ENCODE data around the gene TUNAR.

Gene TUNAR

GRCh38 chr14:95850429-95850828 lies 26.2 kb upstream of the TUNAR start:
- TF ChIP-seq ZNF8 (CRISPR knock-in tag; IDR thresholded peaks at IDR 0.05) (no peak), ZFP30 (CRISPR knock-in tag; IDR thresholded peaks at IDR 0.05) (no peak), ZFP3 (CRISPR knock-in tag; IDR thresholded peaks at IDR 0.05) (no peak), POU6F1 (CRISPR knock-in tag; IDR thresholded peaks at IDR 0.05; ENCODE audit: borderline replicate concordance, low read depth) (no peak), CSDC2 (CRISPR knock-in tag; IDR thresholded peaks at IDR 0.05) (no peak), ARNTL (CRISPR knock-in tag; IDR thresholded peaks at IDR 0.05; ENCODE audit: borderline replicate concordance, low read depth) (no peak), SNAI2 (CRISPR knock-in tag; IDR thresholded peaks at IDR 0.05) (no peak), PPARA (CRISPR knock-in tag; IDR thresholded peaks at IDR 0.05; ENCODE audit: borderline replicate concordance) (no peak)
- TF ChIP-seq, protein P1, sequence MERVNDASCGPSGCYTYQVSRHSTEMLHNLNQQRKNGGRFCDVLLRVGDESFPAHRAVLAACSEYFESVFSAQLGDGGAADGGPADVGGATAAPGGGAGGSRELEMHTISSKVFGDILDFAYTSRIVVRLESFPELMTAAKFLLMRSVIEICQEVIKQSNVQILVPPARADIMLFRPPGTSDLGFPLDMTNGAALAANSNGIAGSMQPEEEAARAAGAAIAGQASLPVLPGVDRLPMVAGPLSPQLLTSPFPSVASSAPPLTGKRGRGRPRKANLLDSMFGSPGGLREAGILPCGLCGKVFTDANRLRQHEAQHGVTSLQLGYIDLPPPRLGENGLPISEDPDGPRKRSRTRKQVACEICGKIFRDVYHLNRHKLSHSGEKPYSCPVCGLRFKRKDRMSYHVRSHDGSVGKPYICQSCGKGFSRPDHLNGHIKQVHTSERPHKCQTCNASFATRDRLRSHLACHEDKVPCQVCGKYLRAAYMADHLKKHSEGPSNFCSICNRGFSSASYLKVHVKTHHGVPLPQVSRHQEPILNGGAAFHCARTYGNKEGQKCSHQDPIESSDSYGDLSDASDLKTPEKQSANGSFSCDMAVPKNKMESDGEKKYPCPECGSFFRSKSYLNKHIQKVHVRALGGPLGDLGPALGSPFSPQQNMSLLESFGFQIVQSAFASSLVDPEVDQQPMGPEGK (CRISPR knock-in tag; IDR thresholded peaks at IDR 0.05; ENCODE audit: borderline replicate concordance), result no peak
- no peak for ATAC-seq

DNA sequence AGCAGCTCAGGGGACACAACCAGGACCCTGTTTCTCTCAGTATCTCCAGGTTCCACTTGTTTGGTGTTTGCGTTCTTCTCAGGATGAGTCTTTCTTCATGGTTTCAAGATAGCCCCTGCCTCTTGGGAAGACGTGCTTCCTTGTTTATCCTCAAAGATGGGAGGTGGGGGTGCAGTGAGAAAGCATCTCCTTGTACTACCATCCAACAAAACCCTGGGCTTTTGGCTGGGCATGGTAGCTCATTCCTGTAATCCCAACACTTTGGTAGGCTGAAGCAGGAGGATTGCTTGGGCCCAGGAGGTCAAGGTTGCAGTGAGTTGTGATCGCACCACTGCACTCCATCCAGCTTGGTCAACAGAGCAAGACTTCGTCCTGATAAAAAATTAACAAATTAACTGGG lies 21.0 kb upstream of the TUNAR start:
- no peak for TF ChIP-seq ESRRG (CRISPR knock-in tag; IDR thresholded peaks at IDR 0.05)
- no peak for TF ChIP-seq ZFP30 (CRISPR knock-in tag; IDR thresholded peaks at IDR 0.05)
- no peak for TF ChIP-seq CSDC2 (CRISPR knock-in tag; IDR thresholded peaks at IDR 0.05)
- no peak for TF ChIP-seq ZNF565 (CRISPR knock-in tag; conservative IDR thresholded peaks at IDR 0.05; ENCODE audit: low read depth)
- no peak for TF ChIP-seq ZNF8 (CRISPR knock-in tag; IDR thresholded peaks at IDR 0.05)
- TF ChIP-seq, protein P2, sequence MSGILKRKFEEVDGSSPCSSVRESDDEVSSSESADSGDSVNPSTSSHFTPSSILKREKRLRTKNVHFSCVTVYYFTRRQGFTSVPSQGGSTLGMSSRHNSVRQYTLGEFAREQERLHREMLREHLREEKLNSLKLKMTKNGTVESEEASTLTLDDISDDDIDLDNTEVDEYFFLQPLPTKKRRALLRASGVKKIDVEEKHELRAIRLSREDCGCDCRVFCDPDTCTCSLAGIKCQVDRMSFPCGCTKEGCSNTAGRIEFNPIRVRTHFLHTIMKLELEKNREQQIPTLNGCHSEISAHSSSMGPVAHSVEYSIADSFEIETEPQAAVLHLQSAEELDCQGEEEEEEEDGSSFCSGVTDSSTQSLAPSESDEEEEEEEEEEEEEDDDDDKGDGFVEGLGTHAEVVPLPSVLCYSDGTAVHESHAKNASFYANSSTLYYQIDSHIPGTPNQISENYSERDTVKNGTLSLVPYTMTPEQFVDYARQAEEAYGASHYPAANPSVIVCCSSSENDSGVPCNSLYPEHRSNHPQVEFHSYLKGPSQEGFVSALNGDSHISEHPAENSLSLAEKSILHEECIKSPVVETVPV (CRISPR knock-in tag; IDR thresholded peaks at IDR 0.05), result no peak
- TF ChIP-seq BACH2 (CRISPR knock-in tag; IDR thresholded peaks at IDR 0.05; ENCODE audit: borderline replicate concordance), result no peak
- no peak for TF ChIP-seq OSR1 (CRISPR knock-in tag; IDR thresholded peaks at IDR 0.05)
- no peak for TF ChIP-seq ZC3H10 (CRISPR knock-in tag; IDR thresholded peaks at IDR 0.05)
- no peak for TF ChIP-seq TCF4 (CRISPR knock-in tag; IDR thresholded peaks at IDR 0.05; ENCODE audit: borderline replicate concordance)
- TF ChIP-seq, protein P3, sequence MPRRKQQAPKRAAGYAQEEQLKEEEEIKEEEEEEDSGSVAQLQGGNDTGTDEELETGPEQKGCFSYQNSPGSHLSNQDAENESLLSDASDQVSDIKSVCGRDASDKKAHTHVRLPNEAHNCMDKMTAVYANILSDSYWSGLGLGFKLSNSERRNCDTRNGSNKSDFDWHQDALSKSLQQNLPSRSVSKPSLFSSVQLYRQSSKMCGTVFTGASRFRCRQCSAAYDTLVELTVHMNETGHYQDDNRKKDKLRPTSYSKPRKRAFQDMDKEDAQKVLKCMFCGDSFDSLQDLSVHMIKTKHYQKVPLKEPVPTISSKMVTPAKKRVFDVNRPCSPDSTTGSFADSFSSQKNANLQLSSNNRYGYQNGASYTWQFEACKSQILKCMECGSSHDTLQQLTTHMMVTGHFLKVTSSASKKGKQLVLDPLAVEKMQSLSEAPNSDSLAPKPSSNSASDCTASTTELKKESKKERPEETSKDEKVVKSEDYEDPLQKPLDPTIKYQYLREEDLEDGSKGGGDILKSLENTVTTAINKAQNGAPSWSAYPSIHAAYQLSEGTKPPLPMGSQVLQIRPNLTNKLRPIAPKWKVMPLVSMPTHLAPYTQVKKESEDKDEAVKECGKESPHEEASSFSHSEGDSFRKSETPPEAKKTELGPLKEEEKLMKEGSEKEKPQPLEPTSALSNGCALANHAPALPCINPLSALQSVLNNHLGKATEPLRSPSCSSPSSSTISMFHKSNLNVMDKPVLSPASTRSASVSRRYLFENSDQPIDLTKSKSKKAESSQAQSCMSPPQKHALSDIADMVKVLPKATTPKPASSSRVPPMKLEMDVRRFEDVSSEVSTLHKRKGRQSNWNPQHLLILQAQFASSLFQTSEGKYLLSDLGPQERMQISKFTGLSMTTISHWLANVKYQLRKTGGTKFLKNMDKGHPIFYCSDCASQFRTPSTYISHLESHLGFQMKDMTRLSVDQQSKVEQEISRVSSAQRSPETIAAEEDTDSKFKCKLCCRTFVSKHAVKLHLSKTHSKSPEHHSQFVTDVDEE (CRISPR knock-in tag; IDR thresholded peaks at IDR 0.05), result no peak
- no peak for TF ChIP-seq PPARA (CRISPR knock-in tag; IDR thresholded peaks at IDR 0.05; ENCODE audit: borderline replicate concordance)
- no peak for TF ChIP-seq GLIS3 (CRISPR knock-in tag; IDR thresholded peaks at IDR 0.05)
- no peak for TF ChIP-seq ISL1 (CRISPR knock-in tag; IDR thresholded peaks at IDR 0.05)
- no peak for TF ChIP-seq TOX (CRISPR knock-in tag; IDR thresholded peaks at IDR 0.05; ENCODE audit: borderline replicate concordance)

DNA sequence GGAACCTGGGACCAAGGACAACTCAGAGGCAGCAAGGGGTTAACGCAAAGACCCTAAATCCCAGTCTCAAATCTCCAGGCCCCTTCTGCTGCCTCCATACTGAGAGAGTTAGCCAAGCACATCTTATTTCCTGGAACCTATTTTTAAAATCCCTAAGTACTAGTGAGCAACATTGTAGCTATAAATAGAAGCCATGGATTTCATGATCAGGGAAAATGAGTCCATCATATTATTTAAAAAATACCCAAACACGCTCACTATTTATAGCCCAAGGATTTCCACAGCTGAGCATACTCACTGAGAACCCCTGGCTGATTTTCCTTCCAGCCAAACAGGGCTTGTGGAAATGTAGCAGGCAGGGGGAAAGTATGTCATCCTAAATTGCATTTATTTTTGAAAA lies 19.4 kb upstream of the TUNAR start:
- no peak for ATAC-seq
- no peak for TF ChIP-seq CSDC2 (CRISPR knock-in tag; IDR thresholded peaks at IDR 0.05)
- no peak for TF ChIP-seq ZC3H10 (CRISPR knock-in tag; IDR thresholded peaks at IDR 0.05)
- TF ChIP-seq ZNF8 (CRISPR knock-in tag; IDR thresholded peaks at IDR 0.05), result no peak
- no peak for TF ChIP-seq ARNTL (CRISPR knock-in tag; IDR thresholded peaks at IDR 0.05; ENCODE audit: borderline replicate concordance, low read depth)
- TF ChIP-seq, protein P1 (CRISPR knock-in tag; IDR thresholded peaks at IDR 0.05; ENCODE audit: borderline replicate concordance), result no peak
- TF ChIP-seq TCF4 (CRISPR knock-in tag; IDR thresholded peaks at IDR 0.05; ENCODE audit: borderline replicate concordance), result no peak
- TF ChIP-seq CREB5 (CRISPR knock-in tag; IDR thresholded peaks at IDR 0.05; ENCODE audit: low read depth), result no peak
- no peak for TF ChIP-seq SNAI2 (CRISPR knock-in tag; IDR thresholded peaks at IDR 0.05)
- TF ChIP-seq ZFP30 (CRISPR knock-in tag; IDR thresholded peaks at IDR 0.05), result no peak

More for the DNA sequence above, 21.0 kb upstream of the TUNAR start:
- no peak for ATAC-seq
